Glutamatergic neuron (in vitro differentiated cells): ENCODE results near the gene ZGRF1. TPM values are rescaled to one million over a fixed set of nuclear protein-coding genes. Genes with fewer than 3 reads are reported as not detected.
"Not testable (repeated sequence)": the region's sequence is repeated elsewhere in the genome, so short reads cannot be mapped to it uniquely, and the experiment has no call there.

Source experiments
- DNase-seq: peaks from one replicate; pipeline ENCODE4 v3.0.0; 2022
- H3K27ac Mint-ChIP-seq: one replicate; pipeline ENCODE4 v1.8.0; 2020; ENCODE audit warnings: mild to moderate bottlenecking, mixed read lengths, inconsistent platforms; ENCODE audit not compliant: unreplicated experiment
- H3K27me3 Mint-ChIP-seq: one replicate; pipeline ENCODE4 v1.8.0; 2020; ENCODE audit warnings: mild to moderate bottlenecking, moderate library complexity, mixed read lengths, inconsistent platforms; ENCODE audit not compliant: unreplicated experiment
- H3K36me3 Mint-ChIP-seq: one replicate; pipeline ENCODE4 v1.8.0; 2020; ENCODE audit warnings: mild to moderate bottlenecking, mixed read lengths, inconsistent platforms; ENCODE audit not compliant: unreplicated experiment
- H3K4me1 Mint-ChIP-seq: one replicate; pipeline ENCODE4 v1.8.0; 2020; ENCODE audit warnings: mild to moderate bottlenecking, low read depth, mixed read lengths, inconsistent platforms; ENCODE audit not compliant: unreplicated experiment
- H3K4me3 Mint-ChIP-seq: one replicate; pipeline ENCODE4 v1.8.0; 2020; ENCODE audit warnings: mild to moderate bottlenecking, mixed read lengths, inconsistent platforms; ENCODE audit not compliant: unreplicated experiment
- H3K9me3 Mint-ChIP-seq: one replicate; pipeline ENCODE4 v1.8.0; 2020; ENCODE audit warnings: mild to moderate bottlenecking, moderate library complexity, mixed read lengths, inconsistent platforms; ENCODE audit not compliant: unreplicated experiment
- total RNA-seq: library from RNA; stranded (reverse); fragmentation: NEBNext Ultra II Directional; extraction: Animal tissue kit (Norgen Biotek cat#: 25700); gene quantifications from one replicate; pipeline ENCODE4 v1.2.1, GENCODE V29; 2021; ENCODE audit not compliant: unreplicated experiment
- TF ChIP-seq, protein P1 (sequence below): fragments of 200-600 bp; sonication (generic); IDR thresholded peaks from one replicate; pipeline ENCODE4 v1.5.0; 2021; ENCODE audit not compliant: partially characterized antibody, unreplicated experiment

Gene ZGRF1
- total RNA-seq, 1 donor from 2014 or later: 18.5 TPM

DNA sequence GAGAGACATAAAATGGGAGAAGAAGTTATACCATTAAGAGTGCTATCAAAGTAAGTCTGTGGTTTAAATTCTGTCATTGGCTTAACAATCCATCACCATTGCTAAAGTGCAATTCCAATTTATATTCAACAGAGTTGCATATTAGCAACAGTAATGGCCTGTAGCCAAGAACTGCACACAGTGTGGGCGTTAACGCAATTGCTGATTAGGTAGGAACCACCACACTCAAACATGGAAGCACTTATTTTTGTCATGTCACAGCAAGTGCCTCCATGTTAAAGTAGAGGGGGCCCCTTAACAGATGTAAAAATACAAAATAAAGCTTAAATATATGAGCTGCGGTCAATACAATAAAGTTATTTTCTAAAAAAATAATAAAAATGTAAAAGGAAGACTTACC, 11.1 kb upstream of the ZGRF1 start:
- Mint-ChIP-seq H3K9me3 (peaks cover 2% of the 10 kb centered on the region), H3K27ac (no peak overlapping the region), H3K36me3 (no peaks in the 10 kb centered on the region), H3K27me3 (no peaks in the 10 kb centered on the region), H3K4me3 (no peak overlapping the region), H3K4me1 (peaks cover 2% of the 10 kb centered on the region)
- DNase-seq: no peak
- TF ChIP-seq, protein P1, sequence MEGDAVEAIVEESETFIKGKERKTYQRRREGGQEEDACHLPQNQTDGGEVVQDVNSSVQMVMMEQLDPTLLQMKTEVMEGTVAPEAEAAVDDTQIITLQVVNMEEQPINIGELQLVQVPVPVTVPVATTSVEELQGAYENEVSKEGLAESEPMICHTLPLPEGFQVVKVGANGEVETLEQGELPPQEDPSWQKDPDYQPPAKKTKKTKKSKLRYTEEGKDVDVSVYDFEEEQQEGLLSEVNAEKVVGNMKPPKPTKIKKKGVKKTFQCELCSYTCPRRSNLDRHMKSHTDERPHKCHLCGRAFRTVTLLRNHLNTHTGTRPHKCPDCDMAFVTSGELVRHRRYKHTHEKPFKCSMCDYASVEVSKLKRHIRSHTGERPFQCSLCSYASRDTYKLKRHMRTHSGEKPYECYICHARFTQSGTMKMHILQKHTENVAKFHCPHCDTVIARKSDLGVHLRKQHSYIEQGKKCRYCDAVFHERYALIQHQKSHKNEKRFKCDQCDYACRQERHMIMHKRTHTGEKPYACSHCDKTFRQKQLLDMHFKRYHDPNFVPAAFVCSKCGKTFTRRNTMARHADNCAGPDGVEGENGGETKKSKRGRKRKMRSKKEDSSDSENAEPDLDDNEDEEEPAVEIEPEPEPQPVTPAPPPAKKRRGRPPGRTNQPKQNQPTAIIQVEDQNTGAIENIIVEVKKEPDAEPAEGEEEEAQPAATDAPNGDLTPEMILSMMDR: no peak

DNA sequence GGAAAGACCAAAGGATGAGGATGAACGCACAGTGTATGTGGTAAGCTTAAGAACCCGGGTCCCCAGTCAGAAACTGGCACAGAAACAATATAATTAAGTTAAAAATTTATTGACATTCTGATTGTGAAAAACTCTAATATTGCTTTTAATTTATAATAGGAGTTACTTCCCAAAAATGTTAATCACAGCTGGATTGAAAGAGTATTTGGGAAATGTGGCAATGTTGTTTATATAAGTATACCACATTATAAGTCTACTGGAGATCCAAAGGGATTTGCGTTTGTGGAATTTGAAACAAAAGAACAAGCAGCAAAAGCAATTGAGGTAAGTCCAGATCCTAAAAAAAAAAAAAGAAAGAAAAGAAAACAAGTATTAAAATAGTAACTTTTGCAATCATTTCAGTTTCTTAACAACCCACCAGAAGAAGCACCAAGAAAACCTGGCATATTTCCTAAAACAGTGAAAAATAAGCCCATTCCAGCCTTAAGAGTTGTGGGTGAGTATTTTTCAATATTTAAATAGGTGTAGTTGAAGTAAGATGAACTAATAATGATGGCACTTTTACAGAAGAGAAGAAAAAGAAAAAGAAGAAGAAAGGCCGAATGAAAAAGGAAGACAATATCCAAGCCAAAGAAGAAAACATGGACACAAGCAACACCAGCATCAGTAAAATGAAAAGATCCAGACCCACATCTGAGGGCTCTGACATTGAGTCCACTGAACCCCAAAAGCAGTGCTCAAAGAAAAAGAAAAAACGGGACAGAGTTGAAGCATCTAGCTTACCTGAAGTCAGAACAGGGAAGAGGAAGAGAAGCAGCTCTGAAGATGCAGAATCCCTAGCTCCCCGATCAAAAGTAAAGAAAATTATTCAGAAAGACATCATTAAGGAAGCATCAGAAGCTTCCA, 10.2 kb upstream of the ZGRF1 start:
- H3K27me3 Mint-ChIP-seq: no peaks in the 10 kb centered on the region
- H3K27ac Mint-ChIP-seq: no peak overlapping the region
- H3K9me3 Mint-ChIP-seq: peaks cover 2% of the 10 kb centered on the region
- H3K4me1 Mint-ChIP-seq: peaks cover 2% of the 10 kb centered on the region
- no peak overlapping the region for H3K4me3 Mint-ChIP-seq
- TF ChIP-seq, protein P1: no peak
- no peak for DNase-seq
- no peaks in the 10 kb centered on the region for H3K36me3 Mint-ChIP-seq

DNA sequence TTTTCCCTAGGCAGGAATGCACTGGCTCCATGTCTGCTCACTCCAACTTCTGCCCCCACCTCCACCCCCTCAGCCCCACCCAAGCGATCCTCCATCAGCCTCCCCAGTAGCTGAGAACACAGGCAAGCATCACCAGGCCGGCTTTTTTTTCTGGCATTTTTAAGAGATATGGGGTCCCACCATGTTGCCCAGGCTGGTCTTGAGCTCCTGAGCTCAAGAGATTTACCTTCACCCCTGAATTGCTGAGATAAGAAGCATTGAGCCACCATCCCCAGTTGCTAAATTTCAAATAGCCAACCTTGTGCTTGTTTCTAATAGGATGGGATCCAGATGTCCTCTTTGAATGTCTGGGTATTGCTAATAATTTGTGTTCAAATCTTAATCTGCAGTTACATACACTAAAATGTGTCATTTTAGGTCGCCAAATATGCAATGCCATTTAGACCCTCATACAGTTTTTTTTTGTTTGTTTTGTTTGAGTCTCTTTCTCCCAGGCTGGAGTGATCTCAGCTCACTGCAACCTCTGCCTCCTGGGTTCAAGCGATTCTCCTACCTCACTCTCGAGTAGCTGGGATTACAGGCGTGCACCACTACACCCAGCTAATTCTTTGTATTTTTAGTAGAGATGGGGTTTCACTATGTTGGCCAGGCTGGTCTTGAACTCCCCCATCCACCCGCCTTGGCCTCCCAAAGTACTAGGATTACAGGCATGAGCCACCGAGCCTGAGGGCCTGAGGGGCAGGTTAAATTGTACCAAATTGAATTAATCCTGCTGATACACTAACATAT, 9.0 kb upstream of the ZGRF1 start:
- Mint-ChIP-seq H3K4me3 (no peak overlapping the region), H3K9me3 (peaks cover 2% of the 10 kb centered on the region), H3K36me3 (no peaks in the 10 kb centered on the region), H3K27me3 (no peaks in the 10 kb centered on the region), H3K4me1 (peaks cover 2% of the 10 kb centered on the region), H3K27ac (no peak overlapping the region)
- no peak for DNase-seq
- TF ChIP-seq, protein P1: no peak

DNA sequence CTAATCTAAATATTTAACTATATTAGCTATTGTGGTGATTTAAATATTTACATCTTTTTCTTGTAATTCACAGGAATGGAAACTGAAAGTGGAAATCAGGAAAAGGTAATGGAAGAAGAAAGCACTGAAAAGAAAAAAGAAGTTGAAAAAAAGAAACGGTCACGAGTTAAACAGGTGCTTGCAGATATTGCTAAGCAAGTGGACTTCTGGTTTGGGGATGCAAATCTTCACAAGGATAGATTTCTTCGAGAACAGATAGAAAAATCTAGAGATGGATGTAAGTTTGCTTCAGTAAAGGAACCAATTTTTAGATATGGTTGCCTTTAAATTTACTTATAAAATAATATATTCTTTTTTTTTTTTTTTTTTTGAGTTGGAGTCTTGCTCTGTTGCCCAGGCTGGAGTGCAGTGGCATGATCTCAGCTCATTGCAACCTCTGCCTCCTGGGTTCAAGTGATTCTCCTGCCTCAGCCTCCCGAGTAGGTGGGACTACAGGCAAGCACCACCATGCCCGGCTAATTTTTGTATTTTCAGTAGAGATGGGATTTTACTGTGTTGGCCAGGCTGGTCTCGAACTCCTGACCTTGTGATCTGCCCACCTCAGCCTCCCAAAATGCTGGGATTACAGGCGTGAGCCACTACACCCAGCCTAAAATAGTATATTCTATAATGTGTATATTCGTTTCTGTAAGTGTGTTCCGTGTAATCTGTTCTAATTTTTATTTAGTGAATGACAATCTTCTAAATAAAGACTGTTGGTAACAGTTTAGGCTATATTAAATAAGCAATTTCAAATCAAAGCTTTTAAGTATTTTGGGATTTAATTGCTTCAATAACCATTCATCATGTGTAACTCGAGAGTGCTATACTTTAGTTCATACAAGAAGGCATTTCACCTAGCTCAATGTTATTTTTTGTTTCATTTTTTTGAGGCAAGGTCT, 8.2 kb upstream of the ZGRF1 start:
- not testable (repeated sequence) for H3K4me1 Mint-ChIP-seq, DNase-seq, H3K27me3 Mint-ChIP-seq, H3K27ac Mint-ChIP-seq, H3K36me3 Mint-ChIP-seq, H3K4me3 Mint-ChIP-seq, H3K9me3 Mint-ChIP-seq

DNA sequence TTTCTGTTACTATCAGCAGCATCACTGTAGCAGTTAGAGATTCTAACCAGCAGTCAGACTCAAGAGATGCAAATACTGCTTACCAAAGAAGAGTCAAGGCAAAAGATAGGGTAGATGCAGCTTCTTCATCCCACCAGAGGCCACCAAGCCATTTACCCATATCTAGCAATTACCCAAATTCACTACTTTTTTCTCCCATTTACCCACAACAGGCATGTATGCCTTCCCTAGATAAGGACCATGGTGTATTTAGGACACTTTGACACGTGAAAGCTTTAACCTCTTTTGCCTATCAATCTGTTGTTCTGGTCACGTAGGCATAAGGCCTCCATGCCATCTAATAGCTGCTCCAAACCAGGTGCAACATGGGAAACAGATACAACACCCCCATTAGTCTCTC, 5.8 kb upstream of the ZGRF1 start:
- Mint-ChIP-seq H3K4me3 (no peak overlapping the region), H3K4me1 (no peaks in the 10 kb centered on the region), H3K27ac (peak overlapping the region; percentile 24), H3K9me3 (peaks cover 2% of the 10 kb centered on the region), H3K36me3 (no peaks in the 10 kb centered on the region), H3K27me3 (no peaks in the 10 kb centered on the region)
- DNase-seq: no peak
- TF ChIP-seq, protein P1: no peak
